IMR-90 (cell line): ENCODE results near the gene FAM221A.

Experiments
- BHLHE40 ChIP-seq: fragments of 150-350 bp; IDR thresholded peaks from 2 replicates; pipeline ENCODE4 v1.6.1; 2016; ENCODE audit warnings: mild to moderate bottlenecking, low read depth, low read length
- CEBPB ChIP-seq: IDR thresholded peaks from 2 replicates; pipeline ENCODE4 v1.6.1; 2012; ENCODE audit warnings: low read depth, low read length, improper control_type of control experiment
- CHD1 ChIP-seq: IDR thresholded peaks from 2 replicates; pipeline ENCODE4 v1.6.1; 2012; ENCODE audit warnings: low read depth, low read length, improper control_type of control experiment
- CTCF ChIP-seq: conservative IDR thresholded peaks from 2 replicates; pipeline ENCODE4 v1.5.1; 2012; ENCODE audit warnings: mild to moderate bottlenecking, low read depth, low read length, improper control_type of control experiment
- FOS ChIP-seq: fragments of 150-350 bp; IDR thresholded peaks from 2 replicates; pipeline ENCODE4 v1.6.1; 2016; ENCODE audit warnings: low read depth, low read length
- MAFK ChIP-seq: IDR thresholded peaks from 2 replicates; pipeline ENCODE4 v1.6.1; 2012; ENCODE audit warnings: low read depth, low read length, improper control_type of control experiment
- MAZ ChIP-seq: IDR thresholded peaks from 2 replicates; pipeline ENCODE4 v1.6.1; 2012; ENCODE audit warnings: low read depth, mild to moderate bottlenecking, low read length, improper control_type of control experiment, moderate library complexity, borderline replicate concordance
- MXI1 ChIP-seq: IDR thresholded peaks from 2 replicates; pipeline ENCODE4 v1.6.1; 2012; ENCODE audit warnings: low read depth, mild to moderate bottlenecking, low read length, moderate library complexity, borderline replicate concordance
- NFE2L2 ChIP-seq: fragments of 150-350 bp; IDR thresholded peaks from 2 replicates; pipeline ENCODE4 v1.6.1; 2016; ENCODE audit warnings: low read depth, mild to moderate bottlenecking, low read length
- POLR2A ChIP-seq: IDR thresholded peaks from 2 replicates; pipeline ENCODE4 v1.6.1; 2012; ENCODE audit warnings: mild to moderate bottlenecking, low read depth, low read length
- RAD21 ChIP-seq: IDR thresholded peaks from 2 replicates; pipeline ENCODE4 v1.6.1; 2012; ENCODE audit warnings: low read length, improper control_type of control experiment
- RFX5 ChIP-seq: IDR thresholded peaks from 2 replicates; pipeline ENCODE4 v1.8.0; 2012; ENCODE audit warnings: low read depth, mild to moderate bottlenecking, low read length, moderate library complexity
- SMC3 ChIP-seq: fragments of 150-350 bp; IDR thresholded peaks from 2 replicates; pipeline ENCODE4 v1.6.1; 2016; ENCODE audit warnings: low read depth, mild to moderate bottlenecking, antibody characterized with exemption, low read length, moderate library complexity
- USF2 ChIP-seq: fragments of 150-350 bp; IDR thresholded peaks from 2 replicates; pipeline ENCODE4 v1.6.1; 2017; ENCODE audit warnings: mild to moderate bottlenecking, antibody characterized with exemption, low read length, low read depth

GRCh38 chr7:23743226-23743625, 63.2 kb downstream of the FAM221A start:
- TF ChIP-seq CTCF (no peak), POLR2A (no peak), MAZ (no peak), MXI1 (no peak), BHLHE40 (no peak), RAD21 (no peak), MAFK (no peak), RFX5 (no peak), SMC3 (no peak), CEBPB (no peak), CHD1 (no peak), USF2 (no peak), FOS (no peak), NFE2L2 (no peak)
